IPS-18c (cell line): ENCODE results near the gene HIRIP3.

ENCODE experiments used
- H3K4me3 ChIP-seq: 2 replicates; pipeline ENCODE4 v1.7.0; 2013; ENCODE audit warnings: low read depth, mild to moderate bottlenecking, low read length, moderate library complexity; ENCODE audit not compliant: insufficient read depth
- H3K9me3 ChIP-seq: one replicate; pipeline ENCODE4 v1.6.1; 2013; ENCODE audit warnings: mild to moderate bottlenecking, low read length, moderate library complexity; ENCODE audit not compliant: control insufficient read depth, insufficient read depth

Gene HIRIP3

DNA sequence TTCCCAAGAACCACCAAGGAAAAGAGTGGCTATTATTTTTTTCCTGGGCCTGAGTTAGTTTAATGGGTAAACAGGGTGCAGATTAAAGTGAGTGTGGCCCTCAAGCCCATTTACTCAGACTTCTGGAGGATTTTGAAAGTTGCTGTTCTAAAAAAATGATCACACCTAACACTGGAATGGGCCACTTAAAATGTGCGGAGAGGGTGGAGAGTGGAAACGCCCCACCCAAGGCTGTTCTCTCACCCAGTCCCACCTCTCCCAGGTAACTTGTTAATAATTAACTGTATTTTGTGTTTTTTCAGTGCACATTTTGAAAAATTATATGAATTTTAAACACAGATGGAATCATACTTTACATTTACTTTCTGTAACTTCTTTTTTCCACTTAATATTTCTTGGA lies 5.4 kb downstream of the HIRIP3 start:
- no peak overlapping the region for H3K4me3 ChIP-seq
- no peaks in the 10 kb centered on the region for H3K9me3 ChIP-seq

DNA sequence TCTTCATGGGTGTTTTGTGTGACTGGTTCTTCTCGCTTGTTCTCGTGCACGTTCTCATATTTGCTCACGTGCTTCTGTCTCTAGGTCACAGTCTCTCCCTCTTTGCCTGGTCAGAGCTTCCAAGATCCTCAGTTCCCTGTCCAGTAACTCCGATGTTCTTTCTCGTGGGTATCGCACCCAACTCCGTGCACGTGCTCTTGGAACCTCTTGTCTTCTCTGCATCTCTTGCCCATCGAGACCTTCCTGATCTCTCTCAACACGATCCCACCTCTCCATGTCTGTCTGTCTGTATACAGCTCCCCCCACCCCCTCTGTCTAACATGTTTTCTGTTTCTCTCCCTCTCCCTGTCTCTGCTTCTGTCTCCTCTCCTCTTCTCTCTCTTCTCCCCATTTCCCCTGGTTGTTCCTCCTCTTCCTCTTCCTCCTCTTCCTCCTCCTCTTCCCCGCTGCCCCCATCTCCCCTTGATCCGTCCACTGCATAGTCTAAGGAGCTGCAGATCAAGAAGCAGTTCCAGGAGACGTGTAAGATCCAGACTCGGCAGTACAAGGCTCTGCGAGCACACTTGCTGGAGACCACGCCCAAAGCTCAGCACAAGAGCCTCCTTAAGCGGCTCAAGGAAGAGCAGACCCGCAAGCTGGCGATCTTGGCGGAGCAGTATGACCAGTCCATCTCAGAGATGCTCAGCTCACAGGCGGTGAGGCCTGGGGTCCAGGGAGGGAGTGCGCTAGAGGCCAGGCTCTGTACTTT lies 6.1 kb downstream of the HIRIP3 start:
- Histone ChIP-seq H3K4me3 (no peak overlapping the region), H3K9me3 (no peaks in the 10 kb centered on the region)

GRCh38 chr16:29988346-29989075 lies 6.9 kb downstream of the HIRIP3 start:
- no peaks in the 10 kb centered on the region for H3K9me3 ChIP-seq
- H3K4me3 ChIP-seq, result no peak overlapping the region

GRCh38 chr16:29987371-29988085 lies 7.9 kb downstream of the HIRIP3 start:
- H3K9me3 ChIP-seq, result no peaks in the 10 kb centered on the region
- H3K4me3 ChIP-seq, result no peak overlapping the region

GRCh38 chr16:29986931-29987330 lies 8.5 kb downstream of the HIRIP3 start:
- H3K4me3 ChIP-seq, result no peak overlapping the region
- H3K9me3 ChIP-seq, result no peaks in the 10 kb centered on the region

- H3K4me3 ChIP-seq, result no peak overlapping the region
- H3K9me3 ChIP-seq, result no peaks in the 10 kb centered on the region
These were observed 9.2 kb downstream of the HIRIP3 start for GRCh38 chr16:29986231-29986630.

GRCh38 chr16:29985271-29985811 lies 10.1 kb downstream of the HIRIP3 start:
- no peaks in the 10 kb centered on the region for H3K9me3 ChIP-seq
- no peak overlapping the region for H3K4me3 ChIP-seq

GRCh38 chr16:29984764-29985147 lies 10.7 kb downstream of the HIRIP3 start:
- Histone ChIP-seq H3K4me3 (no peak overlapping the region), H3K9me3 (no peaks in the 10 kb centered on the region)

DNA sequence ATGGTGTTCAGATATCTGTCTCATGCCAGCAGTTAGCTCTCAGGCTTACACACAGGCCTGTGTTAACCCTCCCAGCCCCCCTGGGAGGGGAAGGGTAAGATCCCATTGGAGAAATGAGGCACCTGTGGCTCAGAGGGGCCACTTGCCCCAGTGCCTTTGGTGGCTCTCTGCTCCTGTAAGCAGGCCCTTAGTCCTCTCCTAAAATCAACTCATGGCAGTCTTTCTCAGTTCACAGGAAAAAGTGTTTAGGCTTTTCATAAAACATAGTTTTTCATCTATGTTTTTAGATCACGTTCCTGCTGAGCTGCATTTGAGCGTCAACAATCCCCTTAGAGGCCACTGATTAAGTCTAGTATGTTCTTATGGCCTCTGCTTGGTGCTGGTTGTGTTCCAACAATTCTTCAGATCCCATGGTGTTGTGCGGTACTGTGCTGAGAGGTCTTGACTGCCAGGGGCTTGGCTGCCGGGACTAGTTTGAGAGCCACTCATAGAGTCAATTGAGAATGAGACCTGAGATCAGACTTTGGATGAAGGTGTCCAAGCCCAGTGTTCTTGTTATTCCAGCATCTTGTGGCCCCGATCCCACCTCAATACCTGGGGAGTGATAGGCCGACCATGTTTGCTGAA lies 11.2 kb downstream of the HIRIP3 start:
- H3K4me3 ChIP-seq, result no peak overlapping the region
- no peaks in the 10 kb centered on the region for H3K9me3 ChIP-seq

DNA sequence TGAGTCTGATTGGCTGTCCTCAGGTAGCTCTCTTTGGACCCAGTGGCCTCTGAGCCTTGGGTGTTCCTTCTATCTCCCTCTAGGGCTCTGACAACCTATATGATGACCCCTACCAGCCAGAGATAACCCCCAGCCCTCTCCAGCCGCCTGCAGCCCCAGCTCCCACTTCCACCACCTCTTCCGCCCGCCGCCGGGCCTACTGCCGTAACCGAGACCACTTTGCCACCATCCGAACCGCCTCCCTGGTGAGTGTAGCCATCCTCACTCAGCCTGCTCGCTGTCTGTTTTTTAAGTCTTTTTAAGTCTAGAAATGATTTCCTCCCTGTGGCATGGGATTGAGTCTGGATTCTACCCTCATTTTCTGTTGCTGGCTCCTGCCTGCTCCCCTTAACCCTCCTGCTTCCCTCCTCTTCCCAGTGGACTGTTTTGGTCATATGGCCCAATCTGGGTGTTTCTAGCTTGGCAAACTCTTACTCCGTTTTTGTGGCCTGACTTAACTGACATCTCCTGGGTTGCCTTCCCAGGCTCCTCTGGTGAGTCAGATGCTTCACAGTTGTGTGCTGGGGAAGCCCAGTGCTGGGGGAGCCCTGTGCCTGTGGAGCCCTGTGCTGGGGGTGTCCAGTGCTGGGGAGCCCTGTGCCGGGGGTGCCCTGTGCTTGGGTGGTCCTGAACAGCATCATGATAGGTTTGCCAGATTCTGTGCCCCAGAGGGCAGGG lies 11.8 kb downstream of the HIRIP3 start:
- H3K9me3 ChIP-seq, result no peaks in the 10 kb centered on the region
- no peak overlapping the region for H3K4me3 ChIP-seq

DNA sequence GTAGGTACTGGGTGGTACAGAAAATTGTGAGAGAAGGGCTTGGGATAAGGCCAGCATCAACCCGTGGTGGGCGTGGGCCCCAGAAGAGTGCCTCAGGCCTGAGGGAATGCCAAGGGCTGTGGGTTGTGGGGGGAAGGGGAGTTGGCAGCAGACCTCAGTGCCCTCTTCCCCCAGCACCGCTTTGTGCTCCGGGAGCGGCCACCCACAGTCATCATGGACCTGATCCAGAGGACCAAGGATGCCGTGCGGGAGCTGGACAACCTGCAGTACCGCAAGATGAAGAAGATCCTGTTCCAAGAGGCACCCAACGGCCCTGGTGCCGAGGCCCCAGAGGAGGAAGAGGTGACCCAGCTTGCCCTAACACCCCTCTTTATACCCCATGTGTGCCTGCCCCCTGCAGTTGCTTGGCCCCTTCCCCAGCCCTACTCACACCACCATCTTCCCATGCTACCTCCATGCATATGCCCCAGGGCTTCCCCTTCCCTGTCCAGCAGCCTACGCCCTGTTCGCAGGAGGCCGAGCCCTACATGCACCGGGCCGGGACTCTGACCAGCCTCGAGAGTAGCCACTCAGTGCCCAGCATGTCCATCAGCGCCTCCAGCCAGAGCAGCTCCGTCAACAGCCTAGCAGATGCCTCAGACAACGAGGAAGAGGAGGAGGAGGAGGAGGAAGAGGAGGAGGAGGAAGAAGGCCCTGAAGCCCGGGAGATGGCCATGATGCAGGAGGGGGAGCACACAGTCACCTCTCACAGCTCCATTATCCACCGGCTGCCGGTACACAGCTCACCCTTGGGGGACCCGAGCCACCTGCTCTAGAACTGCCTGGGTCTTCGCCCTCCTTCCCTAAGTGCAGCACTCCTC lies 12.6 kb downstream of the HIRIP3 start:
- Histone ChIP-seq H3K9me3 (no peaks in the 10 kb centered on the region), H3K4me3 (no peak overlapping the region)

GRCh38 chr16:29978564-29979270 lies 16.7 kb downstream of the HIRIP3 start:
- Histone ChIP-seq H3K9me3 (no peaks in the 10 kb centered on the region), H3K4me3 (no peak overlapping the region)

DNA sequence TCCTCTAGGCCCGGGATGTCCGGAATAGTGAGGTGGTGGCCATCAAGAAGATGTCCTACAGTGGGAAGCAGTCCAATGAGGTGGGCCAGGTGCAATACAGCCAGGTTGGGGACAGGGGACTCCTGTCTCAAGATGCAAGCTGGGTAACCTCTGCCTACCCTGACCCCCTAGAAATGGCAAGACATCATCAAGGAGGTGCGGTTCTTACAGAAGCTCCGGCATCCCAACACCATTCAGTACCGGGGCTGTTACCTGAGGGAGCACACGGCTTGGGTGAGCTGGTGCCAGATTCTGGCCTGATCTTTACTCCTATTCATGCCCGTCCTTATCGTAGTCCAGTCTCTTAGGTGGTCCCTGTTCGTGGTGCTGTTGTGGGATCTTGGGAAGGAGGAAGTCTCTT lies 17.3 kb downstream of the HIRIP3 start:
- Histone ChIP-seq H3K4me3 (no peak overlapping the region), H3K9me3 (no peaks in the 10 kb centered on the region)

DNA sequence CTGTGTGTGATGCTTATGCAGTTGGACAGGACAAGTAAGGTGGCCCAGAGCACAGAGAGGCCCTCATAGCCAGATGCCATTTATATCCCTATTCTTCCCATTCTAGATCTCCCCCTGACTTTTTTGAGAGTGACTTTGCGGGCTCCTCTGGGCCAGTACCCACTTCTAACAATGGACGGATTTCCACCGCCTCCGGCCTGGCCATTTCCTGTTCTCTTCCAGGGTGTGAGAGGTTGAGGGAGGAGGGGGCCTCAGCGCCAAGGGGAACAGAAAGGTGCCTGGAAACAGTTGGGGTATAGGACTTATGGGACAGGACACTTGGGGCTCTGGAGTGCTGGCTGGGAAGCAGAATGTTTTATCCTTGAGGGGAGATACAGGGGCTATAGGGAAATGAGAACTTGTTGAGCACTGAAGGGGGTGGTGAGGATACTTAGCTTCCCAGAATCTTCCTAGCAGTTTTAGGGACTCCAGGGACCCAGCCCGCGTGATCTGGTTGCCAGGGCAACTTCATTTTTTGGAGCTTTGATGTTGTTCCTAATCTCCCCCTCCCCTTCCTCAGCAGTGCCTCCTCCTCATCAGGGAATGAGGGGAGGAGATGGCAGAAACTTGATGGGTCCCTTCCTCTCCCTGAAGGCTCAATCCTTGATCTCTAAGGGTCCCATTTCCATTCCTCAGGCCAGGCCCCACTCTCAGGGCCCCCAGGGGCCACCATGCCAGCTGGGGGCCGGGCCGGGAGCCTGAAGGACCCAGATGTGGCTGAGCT lies 18.2 kb downstream of the HIRIP3 start:
- Histone ChIP-seq H3K9me3 (peaks cover 4% of the 10 kb centered on the region), H3K4me3 (no peak overlapping the region)
